Measurements from ENCODE around the gene TP53I13.

TP53I13 gene

GRCh38 chr17:29594519-29595090 lies 26.1 kb downstream of the TP53I13 start:
- DNase-seq = no peak

GRCh38 chr17:29595107-29595942 lies 26.8 kb downstream of the TP53I13 start:
- DNase-seq = no peak

GRCh38 chr17:29595943-29596774 lies 27.7 kb downstream of the TP53I13 start:
- DNase-seq = no peak

GRCh38 chr17:29596811-29597210 lies 28.3 kb downstream of the TP53I13 start:
- DNase-seq = no peak

GRCh38 chr17:29597361-29598172 lies 29.1 kb downstream of the TP53I13 start:
- no peak for DNase-seq

GRCh38 chr17:29603109-29603674 lies 34.7 kb downstream of the TP53I13 start:
- DNase-seq = no peak

- DNase-seq = no peak
Observed at GRCh38 chr17:29607557-29608195, 39.2 kb downstream of the TP53I13 start.

GRCh38 chr17:29608986-29609385 lies 40.5 kb downstream of the TP53I13 start:
- no peak for DNase-seq

GRCh38 chr17:29610395-29610794 lies 41.9 kb downstream of the TP53I13 start:
- DNase-seq = no peak

- DNase-seq = no peak
Observed at GRCh38 chr17:29611351-29612093, 43.0 kb downstream of the TP53I13 start.

GRCh38 chr17:29612094-29612403 lies 43.5 kb downstream of the TP53I13 start:
- DNase-seq = no peak

GRCh38 chr17:29612404-29613280 lies 44.1 kb downstream of the TP53I13 start:
- DNase-seq = no peak

- peak; percentile 98 to 99 for DNase-seq
Observed at GRCh38 chr17:29613352-29613837, 44.9 kb downstream of the TP53I13 start.

GRCh38 chr17:29613856-29614255 lies 45.4 kb downstream of the TP53I13 start:
- DNase-seq = no peak

GRCh38 chr17:29614349-29615047 lies 46.0 kb downstream of the TP53I13 start:
- peak in 1 of 2 experiments; percentile 25 for DNase-seq

GRCh38 chr17:29615048-29615385 lies 46.5 kb downstream of the TP53I13 start:
- DNase-seq = peak; percentile 74 to 76

GRCh38 chr17:29615492-29616299 lies 47.2 kb downstream of the TP53I13 start:
- peak; percentile 92 for DNase-seq

- peak in 1 of 2 experiments; percentile 55 for DNase-seq
Observed at GRCh38 chr17:29616300-29617048, 48.0 kb downstream of the TP53I13 start.

All from activated T-cell treated with anti-CD3 and anti-CD28 coated beads, Interleukin-2, amount 50 U/mL, for 48 hours (primary cell).